Natural killer cell treated with Interleukin-12 subunit alpha and Interleukin-12 subunit beta and Interleukin-15 and Interleukin-18, amount 100 ng/mL, for 72 hours (primary cell): Measurements from ENCODE around the gene ZC3H18. TPM values are rescaled to one million over a fixed set of nuclear protein-coding genes. Genes with fewer than 3 reads are reported as not detected.
A peak's percentile ranks its signal among the peaks of the same experiment; 100 is the strongest.

Experiments used
- ATAC-seq, 2 donors: fragments of 150-1000 bp; cut with Tn5 transposase in 1 of 2; sonication (Bioruptor Pico), chemical (Tn5 transposase) in 1 of 2; 2 replicates each; pipeline ENCODE4 v1.10.0; 2021
- DNase-seq: peaks from one replicate; pipeline ENCODE4 v3.0.0; 2022; ENCODE audit warnings: low spot score
- H3K27ac Mint-ChIP-seq, 2 donors: 1 replicate in 1 of 2; 2 replicates in 1 of 2; pipeline ENCODE4 v1.8.0; 2022; ENCODE audit warnings: mixed read lengths in 2 of 2, mild to moderate bottlenecking in 1 of 2, moderate library complexity in 1 of 2
- H3K27me3 Mint-ChIP-seq, 2 donors: 1 replicate in 1 of 2; 2 replicates in 1 of 2; pipeline ENCODE4 v1.8.0; 2022; ENCODE audit warnings: mixed read lengths in 2 of 2
- H3K36me3 Mint-ChIP-seq: one replicate; pipeline ENCODE4 v1.8.0; 2022; ENCODE audit warnings: mixed read lengths
- H3K4me1 Mint-ChIP-seq, 2 donors: 1 replicate in 1 of 2; 2 replicates in 1 of 2; pipeline ENCODE4 v1.8.0; 2022; ENCODE audit warnings: low read depth in 2 of 2, mixed read lengths in 2 of 2, mild to moderate bottlenecking in 1 of 2
- H3K4me3 Mint-ChIP-seq: one replicate; pipeline ENCODE4 v1.8.0; 2022; ENCODE audit warnings: mixed read lengths
- H3K9me3 Mint-ChIP-seq: 2 replicates; pipeline ENCODE4 v1.8.0; 2022; ENCODE audit warnings: mixed read lengths
- total RNA-seq, 2 donors: library from RNA; stranded (reverse); gene quantifications; one replicate each; pipeline ENCODE4 v1.2.3, GENCODE V29; 2022

ZC3H18 gene
- 100 to 1,000 TPM in 1 of 2 donors, 10 to 100 TPM in 1; 85.0 to 148 TPM for total RNA-seq

DNA sequence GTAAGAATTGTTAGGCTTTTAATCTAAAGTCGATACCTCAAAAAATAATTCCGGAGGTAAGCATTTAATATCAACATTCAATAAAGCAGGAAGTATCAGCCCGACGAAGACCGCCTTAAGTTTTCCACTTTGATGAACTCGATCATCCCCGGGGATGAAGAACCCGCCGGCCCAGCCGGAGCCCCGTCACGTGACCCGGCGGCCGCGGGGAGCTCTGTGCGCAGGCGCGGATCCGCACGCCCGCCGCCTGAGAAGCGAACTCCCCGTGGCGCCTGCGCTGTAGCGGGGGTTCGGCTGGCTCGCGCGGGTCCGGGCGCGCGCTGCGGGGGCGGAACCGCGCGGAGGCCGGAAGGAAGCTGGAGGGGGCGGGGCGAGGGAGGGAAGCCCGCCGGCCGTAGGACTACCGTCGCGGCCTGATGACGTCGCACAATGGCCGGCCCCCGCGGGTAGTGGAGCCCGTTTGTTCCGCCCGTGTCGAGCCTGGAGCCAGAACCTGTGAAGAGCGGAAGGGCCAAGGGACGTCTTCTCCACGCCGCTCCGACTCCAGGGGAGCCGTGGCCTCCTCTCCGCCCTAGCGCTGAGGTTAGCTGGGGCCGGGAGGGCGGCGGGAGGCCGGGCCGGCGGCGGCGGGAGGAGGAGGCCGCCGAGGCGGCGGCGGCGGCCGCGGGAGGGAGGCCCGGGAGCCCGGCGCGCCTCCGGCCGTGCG is at the start of gene ZC3H18:
ZC3H18 (plus strand) TSS at position 419 of the 706 bp plus-strand sequence. CDS start 6,721 bp downstream, outside the sequence.
- Mint-ChIP-seq H3K9me3 (no peaks in the 10 kb centered on the region), H3K27ac (peak within 1 kb of the TSS; percentile 79 to 85), H3K4me3 (peak within 1 kb of the TSS; percentile 86), H3K27me3 (no peaks in the 10 kb centered on the region), H3K4me1 (peaks cover 18 to 29% of the 10 kb centered on the region in 2 donors), H3K36me3 (no peaks in the 10 kb centered on the region)
- DNase-seq: peak; percentile 98
- peak; percentile 94 to 96 for ATAC-seq

DNA sequence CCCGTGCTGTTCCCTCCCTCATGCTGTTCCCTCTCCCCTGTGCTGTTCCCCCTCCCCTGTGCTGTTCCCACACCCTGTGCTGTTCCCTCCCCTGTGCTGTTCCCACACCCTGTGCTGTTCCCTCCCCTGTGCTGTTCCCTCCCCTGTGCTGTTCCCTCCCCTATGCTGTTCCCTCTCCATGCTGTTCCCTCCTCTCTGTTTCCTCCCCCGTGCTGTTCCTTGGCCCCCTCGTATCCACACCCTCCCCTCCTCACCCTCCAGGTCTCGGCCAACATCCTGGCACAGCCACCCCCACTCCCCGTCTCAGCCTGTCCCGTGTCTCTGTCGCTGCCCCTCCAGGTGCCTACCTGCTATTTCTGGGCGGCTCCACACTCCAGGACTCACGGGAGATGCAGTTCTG is 48.5 kb upstream of the ZC3H18 start:
- DNase-seq: no peak
- H3K9me3 Mint-ChIP-seq: peaks cover 12% of the 10 kb centered on the region
- no peak overlapping the region for H3K4me3 Mint-ChIP-seq
- peak overlapping the region in 1 of 2 donors; percentile 31 for H3K27ac Mint-ChIP-seq
- peaks cover 31 to 34% of the 10 kb centered on the region in 2 donors for H3K4me1 Mint-ChIP-seq
- H3K27me3 Mint-ChIP-seq: no peaks in the 10 kb centered on the region
- ATAC-seq: no peak
- H3K36me3 Mint-ChIP-seq: no peaks in the 10 kb centered on the region

DNA sequence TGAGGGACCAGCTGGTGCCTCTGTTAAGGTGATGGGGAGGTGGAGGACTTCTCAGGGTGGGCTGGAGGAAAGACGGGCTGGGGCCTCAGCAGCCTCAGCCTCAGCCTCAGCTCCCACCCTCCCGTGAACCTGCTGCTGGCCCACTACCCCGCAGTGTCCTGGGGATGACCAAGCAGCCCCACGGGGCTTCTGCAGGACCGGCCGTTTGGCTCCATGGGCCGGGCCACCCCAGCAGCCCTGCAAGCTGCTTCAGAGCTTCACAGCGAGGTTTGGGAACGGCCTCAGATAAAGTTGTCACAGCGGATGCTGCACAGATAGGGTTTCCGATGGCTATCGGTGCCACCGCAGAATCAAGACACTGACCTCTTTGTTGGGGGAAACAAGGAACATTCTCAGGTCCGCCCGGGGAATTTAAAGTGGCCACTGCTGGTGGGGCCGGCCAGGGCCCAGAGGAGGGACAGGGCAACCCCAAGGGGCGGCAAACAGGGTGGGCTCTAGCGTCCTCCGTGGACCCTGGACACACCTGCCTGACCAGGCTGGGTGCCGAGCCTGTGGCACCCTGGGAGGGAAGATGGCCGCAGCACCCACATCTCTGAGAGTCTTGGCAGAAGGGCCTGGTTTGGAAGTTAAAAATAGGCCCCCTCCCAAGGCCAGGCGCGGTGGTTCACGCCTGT is 47.8 kb upstream of the ZC3H18 start:
- Mint-ChIP-seq H3K36me3 (no peaks in the 10 kb centered on the region), H3K4me1 (peaks cover 24 to 31% of the 10 kb centered on the region in 2 donors), H3K4me3 (no peak overlapping the region), H3K27ac (no peak overlapping the region), H3K27me3 (no peaks in the 10 kb centered on the region), H3K9me3 (peaks cover 12% of the 10 kb centered on the region)
- no peak for ATAC-seq
- no peak for DNase-seq

DNA sequence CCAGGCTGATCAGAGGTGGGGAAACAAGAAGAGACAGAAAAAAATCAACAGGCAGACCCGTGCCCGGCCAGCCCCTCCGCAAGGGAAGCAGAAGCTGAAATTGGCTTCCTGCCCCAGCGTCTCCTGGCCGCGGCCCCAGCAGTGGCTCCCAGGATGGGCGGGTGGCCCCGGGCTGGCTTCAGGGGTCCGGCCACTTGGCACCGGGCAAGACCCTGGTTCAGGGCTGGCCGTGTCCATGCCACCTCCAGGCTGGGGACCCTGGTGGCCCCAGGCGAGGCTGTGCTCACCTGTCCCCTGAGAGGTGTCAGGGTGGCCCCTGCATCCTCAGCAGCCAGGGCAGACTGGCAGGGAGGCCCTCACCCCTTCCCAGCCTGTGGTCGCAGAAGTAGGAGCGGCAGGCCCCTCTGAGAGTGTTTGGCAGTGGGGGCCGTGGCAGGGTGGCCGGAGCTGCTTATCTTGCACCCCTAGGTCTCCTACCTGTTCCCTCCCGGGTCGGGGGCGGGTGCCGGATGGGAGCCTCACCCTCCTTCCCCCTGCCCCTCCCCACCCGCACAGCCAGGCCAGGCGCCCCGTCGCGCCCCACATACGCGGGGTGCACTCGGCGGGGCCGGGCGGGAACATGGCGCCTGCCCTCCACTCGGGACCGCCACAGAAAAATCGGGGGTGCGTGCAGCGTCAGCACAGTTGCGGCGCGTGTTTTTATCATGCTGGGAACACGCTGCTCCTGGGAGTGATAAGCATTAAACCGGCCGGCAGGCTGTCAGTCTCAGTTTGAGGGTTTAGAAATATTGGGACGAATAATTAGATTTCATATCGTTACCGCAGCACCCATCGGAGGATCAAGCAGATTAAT is 46.7 kb upstream of the ZC3H18 start:
- Mint-ChIP-seq H3K4me1 (peaks cover 18 to 24% of the 10 kb centered on the region in 2 donors), H3K4me3 (no peak overlapping the region), H3K27me3 (no peaks in the 10 kb centered on the region), H3K27ac (no peak overlapping the region), H3K9me3 (peaks cover 7% of the 10 kb centered on the region), H3K36me3 (no peaks in the 10 kb centered on the region)
- ATAC-seq: no peak
- DNase-seq: no peak

DNA sequence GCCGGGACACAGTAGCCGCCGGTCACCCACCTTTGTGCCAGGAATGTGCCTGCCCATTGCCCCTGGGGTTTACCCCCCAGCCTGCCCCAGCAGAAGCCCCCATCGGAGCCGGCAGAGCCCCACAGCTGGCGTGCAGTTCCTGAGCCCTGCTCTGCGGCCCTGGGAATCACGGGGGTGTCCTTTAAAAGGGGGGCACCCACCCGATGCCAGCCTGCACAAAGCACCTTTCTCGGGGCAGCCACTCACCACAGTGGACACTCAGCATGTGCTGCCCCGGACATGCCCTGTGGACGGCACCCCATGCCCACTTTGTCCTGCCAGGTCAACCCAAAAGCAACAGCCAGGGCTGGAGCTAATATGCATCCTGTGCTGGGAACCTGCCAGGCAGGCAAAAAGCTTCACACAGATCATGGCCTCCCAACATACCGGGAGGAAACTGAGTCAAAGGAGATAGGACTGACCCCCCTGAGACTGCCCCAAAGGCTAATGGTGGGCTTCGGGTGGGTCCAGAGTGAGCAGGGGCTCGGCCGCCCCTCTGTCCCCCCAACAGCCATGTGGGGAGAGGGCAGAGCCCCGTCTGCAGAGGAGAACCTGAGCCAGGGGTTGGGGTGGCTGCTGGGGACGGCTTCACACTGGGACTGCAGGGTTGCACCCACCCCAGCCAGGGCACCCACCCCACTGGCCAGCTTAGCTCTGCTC is 45.8 kb upstream of the ZC3H18 start:
- ATAC-seq: no peak
- H3K4me3 Mint-ChIP-seq: no peak overlapping the region
- H3K27me3 Mint-ChIP-seq: no peaks in the 10 kb centered on the region
- no peaks in the 10 kb centered on the region for H3K36me3 Mint-ChIP-seq
- H3K4me1 Mint-ChIP-seq: peaks cover 10 to 20% of the 10 kb centered on the region in 2 donors
- no peak for DNase-seq
- no peaks in the 10 kb centered on the region for H3K9me3 Mint-ChIP-seq
- H3K27ac Mint-ChIP-seq: no peak overlapping the region

DNA sequence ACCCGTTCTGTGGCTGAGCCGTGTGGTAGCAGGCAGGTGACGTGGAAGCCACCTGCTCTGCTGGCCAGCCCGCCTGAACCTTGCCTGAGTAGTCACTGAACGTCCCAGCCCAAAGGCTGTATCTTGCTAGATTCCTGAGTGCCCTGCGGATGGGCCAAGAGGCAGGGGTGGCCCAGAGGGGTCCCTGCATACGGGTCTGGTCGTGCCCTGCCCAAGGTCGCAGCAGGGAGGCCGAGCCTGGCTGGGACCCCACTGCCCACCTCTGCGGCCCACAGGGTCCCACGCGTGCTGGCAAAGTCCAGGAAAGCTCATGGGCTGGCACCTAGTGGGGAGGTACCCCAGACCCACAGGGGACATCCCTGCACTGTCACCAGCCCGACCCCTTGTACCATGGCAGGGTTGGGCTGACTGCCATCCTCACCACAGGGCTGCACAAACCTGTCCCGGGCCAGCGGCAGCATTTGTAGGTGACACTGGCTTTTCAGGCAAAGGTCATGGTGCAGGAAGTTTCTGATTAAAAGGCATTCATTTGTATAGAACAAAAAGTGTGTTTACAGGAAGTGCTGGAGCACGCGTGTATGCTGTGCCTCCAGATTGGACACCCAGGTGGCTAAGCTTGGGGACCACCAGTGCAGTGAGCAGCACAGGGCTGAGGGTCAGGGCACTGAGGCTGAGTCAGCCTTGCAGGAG is 45.1 kb upstream of the ZC3H18 start:
- H3K27ac Mint-ChIP-seq: no peak overlapping the region
- H3K9me3 Mint-ChIP-seq: no peaks in the 10 kb centered on the region
- H3K4me1 Mint-ChIP-seq: peaks cover 3 to 15% of the 10 kb centered on the region in 2 donors
- H3K36me3 Mint-ChIP-seq: no peaks in the 10 kb centered on the region
- no peaks in the 10 kb centered on the region for H3K27me3 Mint-ChIP-seq
- ATAC-seq (no peak), DNase-seq (no peak)
- H3K4me3 Mint-ChIP-seq: no peak overlapping the region

DNA sequence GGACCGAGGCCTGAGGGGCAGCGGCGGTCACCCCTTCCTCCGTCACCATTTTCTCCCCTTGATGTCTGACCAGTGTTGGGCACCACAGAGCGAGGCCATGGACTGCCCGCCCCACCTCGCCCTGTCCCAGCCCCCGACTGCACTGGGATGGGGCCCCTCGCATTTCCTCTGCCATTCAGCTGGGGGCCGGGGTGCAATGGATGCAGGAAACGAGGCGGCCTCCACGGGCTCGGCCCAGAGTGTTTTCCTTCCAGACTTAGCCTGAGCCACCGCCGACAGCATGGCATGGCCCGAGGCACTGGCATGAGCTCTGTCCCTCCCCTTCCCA is 44.6 kb upstream of the ZC3H18 start:
- H3K27ac Mint-ChIP-seq: no peak overlapping the region
- no peak overlapping the region for H3K4me3 Mint-ChIP-seq
- peaks cover 0 to 13% of the 10 kb centered on the region in 2 donors for H3K4me1 Mint-ChIP-seq
- no peak for ATAC-seq
- no peak for DNase-seq
- no peaks in the 10 kb centered on the region for H3K36me3 Mint-ChIP-seq
- H3K27me3 Mint-ChIP-seq: no peaks in the 10 kb centered on the region
- H3K9me3 Mint-ChIP-seq: no peaks in the 10 kb centered on the region

DNA sequence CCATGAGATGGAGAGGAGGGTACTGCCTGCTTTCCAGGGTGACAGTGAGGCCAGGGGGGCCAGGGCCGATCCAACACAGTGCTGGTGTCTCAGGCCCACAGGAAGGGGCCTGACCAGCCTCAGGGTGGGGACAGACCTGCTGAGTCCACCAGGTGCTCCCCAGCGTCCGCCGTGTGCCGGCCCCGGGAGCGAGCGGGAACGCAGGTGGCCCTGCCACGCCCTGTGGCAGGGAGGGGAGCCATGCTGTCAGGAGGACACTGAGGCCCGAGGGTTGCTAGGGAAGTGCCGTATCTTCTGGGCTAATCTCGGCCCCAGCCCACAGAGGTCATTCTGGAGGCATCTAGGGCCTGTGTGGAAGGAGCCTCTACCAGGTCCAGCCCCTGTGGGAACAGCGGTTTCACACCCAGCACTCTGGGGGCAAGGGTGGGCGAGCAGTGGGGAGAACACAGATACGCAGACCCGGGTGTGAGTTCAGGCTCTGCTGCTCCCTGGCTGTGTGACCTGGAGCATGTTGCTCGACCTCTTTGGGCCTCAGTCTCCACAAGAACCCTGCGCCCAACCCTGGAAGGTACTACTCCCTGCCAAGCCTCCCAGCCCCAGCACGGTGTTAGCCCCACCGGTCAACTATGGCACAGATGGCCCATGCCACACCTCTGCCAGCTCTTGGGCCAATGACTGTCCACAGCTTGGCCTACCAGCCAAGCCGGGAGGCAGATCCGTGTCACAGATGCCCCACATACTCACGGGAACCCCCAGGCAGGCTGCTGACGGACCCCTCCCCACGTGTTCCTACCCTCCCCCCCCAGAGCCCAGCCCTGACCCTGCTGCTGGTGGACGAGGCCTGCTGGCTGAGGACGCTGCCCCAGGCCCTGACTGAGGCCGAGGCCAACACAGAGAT is 43.9 kb upstream of the ZC3H18 start:
- no peaks in the 10 kb centered on the region for H3K9me3 Mint-ChIP-seq
- no peaks in the 10 kb centered on the region for H3K36me3 Mint-ChIP-seq
- H3K27me3 Mint-ChIP-seq: no peaks in the 10 kb centered on the region
- no peak overlapping the region for H3K4me3 Mint-ChIP-seq
- H3K4me1 Mint-ChIP-seq: peaks cover 0 to 13% of the 10 kb centered on the region in 2 donors
- peak in 1 of 2 donors; percentile 11 for ATAC-seq
- no peak for DNase-seq
- H3K27ac Mint-ChIP-seq: no peak overlapping the region

DNA sequence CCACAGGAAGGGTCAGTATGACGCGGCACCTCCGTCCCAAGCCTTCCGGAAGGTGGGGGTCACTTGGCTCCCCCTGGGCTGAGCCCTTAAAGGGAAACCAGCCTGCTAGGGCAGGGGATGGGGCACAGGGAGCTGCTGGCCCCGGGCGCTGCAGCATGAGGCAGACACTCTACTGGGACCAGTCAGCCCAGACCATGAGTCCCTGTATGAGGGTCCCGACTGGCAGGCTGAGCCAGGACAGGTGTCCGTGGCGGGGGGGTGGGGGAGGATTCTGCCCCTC is 43.4 kb upstream of the ZC3H18 start:
- Mint-ChIP-seq H3K4me1 (peaks cover 0 to 13% of the 10 kb centered on the region in 2 donors), H3K27me3 (no peaks in the 10 kb centered on the region), H3K4me3 (no peak overlapping the region), H3K36me3 (no peaks in the 10 kb centered on the region), H3K9me3 (no peaks in the 10 kb centered on the region), H3K27ac (no peak overlapping the region)
- ATAC-seq (no peak), DNase-seq (no peak)

DNA sequence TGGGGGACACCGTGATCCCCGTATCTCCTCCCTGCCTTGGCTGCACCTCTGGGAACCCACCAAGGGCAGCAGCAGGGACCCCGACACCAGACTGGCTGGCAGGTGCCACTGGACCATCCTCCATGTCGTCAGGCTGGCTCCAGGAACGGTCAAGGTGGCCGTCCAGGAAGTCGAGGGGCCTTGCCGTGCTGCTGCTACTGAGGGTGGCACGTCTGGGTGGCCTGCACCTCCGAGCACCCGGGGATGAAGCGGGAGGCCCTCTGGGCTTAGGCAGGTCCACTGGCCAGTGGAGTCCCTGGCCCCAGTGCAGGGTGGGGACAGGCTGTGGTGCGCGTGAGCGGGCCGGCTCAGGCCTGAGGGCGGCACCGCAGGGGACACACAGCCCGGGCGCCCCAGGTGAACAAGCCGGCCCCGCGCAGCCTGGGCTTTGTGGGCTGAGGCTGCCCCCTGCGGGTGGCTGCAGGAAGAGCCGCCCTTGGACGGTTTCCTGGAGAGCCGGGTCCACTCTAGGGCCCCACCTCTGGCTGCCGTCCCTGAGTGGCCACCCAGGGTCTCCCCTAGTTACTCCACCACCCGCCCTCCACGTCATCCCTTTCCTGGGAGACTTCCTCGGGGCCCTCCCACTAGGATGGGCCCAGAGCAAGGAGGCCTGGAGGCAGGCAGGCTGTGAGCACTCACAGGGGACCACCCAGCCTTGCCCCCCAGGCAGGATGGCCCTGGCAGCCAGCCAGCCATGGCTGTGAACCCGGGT is 42.8 kb upstream of the ZC3H18 start:
- peaks cover 0 to 11% of the 10 kb centered on the region in 2 donors for H3K4me1 Mint-ChIP-seq
- no peaks in the 10 kb centered on the region for H3K27me3 Mint-ChIP-seq
- no peaks in the 10 kb centered on the region for H3K9me3 Mint-ChIP-seq
- H3K27ac Mint-ChIP-seq: no peak overlapping the region
- no peak overlapping the region for H3K4me3 Mint-ChIP-seq
- ATAC-seq (peak; percentile 72 to 74), DNase-seq (no peak)
- H3K36me3 Mint-ChIP-seq: no peaks in the 10 kb centered on the region

DNA sequence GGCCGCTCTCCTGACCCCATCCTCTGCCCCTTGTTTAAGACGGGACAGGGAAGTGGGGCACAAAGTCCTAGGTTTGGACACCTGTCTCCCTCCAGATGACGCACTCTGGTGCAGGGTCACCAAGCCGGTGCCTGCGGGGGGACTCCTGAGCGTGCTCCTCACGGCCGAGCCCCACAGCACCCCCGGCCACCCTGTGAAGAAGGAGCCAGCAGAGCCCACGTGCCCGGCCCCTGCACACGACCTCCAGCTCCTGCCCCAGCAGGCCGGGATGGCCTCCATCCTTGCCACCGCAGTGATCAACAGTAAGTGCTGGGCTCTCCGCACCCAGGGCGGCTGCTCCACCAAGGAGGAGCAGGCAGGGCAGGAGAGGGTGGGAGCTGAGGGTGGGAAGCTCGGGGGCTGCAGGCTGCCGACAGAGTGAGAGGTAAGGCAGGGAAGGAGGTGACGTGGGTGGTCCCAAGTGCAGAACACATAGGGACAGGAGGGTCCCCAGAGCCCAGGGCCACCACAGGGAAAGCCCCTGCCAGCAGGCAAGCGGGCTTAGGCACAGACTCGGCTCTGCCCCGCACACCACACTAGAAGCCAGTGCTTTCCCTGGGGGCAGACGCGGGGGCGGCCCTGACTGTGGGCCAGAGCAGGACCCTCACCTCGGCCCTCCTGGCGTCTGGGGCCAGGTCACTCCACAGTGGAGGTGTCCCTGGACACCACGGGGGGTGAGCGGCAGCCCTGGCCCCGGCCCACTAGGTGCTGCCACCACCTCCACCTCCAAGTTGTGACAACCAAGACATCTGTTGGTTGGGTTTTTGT is 42.1 kb upstream of the ZC3H18 start:
- DNase-seq (no peak), ATAC-seq (no peak)
- H3K36me3 Mint-ChIP-seq: no peaks in the 10 kb centered on the region
- no peak overlapping the region for H3K27ac Mint-ChIP-seq
- no peaks in the 10 kb centered on the region for H3K9me3 Mint-ChIP-seq
- no peaks in the 10 kb centered on the region for H3K27me3 Mint-ChIP-seq
- H3K4me1 Mint-ChIP-seq: peaks cover 0 to 11% of the 10 kb centered on the region in 2 donors
- no peak overlapping the region for H3K4me3 Mint-ChIP-seq
